ENCODE measurements around the gene PLSCR1.

PLSCR1 gene

DNA sequence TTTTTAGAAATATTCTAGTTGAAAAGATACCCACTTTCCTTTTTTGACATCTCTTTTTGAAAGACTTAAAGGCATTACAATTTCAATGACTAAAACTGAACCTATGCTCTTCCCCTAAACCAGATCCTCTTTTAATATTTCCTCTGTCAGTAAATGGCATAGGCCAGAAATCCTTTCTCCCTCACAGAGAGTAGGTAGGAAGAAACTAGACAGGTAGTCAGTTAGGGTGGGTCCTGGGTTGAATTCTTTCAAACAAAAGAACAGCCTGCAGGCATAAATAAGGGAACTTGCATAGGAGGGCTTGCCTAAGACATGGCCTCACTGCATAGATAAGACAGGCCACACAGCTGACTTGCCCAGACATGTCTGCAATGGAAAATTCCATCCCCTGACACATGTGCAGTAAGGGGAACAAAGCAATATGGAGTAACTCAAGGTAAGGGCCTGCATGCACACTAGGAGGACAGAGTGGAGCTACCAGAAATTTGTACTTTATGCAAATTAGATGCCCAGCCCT, 37.6 kb upstream of the PLSCR1 start:
- CTCF ChIA-PET = interaction anchor here (1.0 to 4.0 kb wide), 8 partner anchors 8 to 393 kb away, joined by 3 to 45 read pairs (median 8); no protein-coding TSS in a partner anchor
- DNase-seq (ENCODE audit: low read depth, low spot score) = no peak
- POLR2A ChIA-PET = no interaction called here
- TF ChIP-seq, protein P1, sequence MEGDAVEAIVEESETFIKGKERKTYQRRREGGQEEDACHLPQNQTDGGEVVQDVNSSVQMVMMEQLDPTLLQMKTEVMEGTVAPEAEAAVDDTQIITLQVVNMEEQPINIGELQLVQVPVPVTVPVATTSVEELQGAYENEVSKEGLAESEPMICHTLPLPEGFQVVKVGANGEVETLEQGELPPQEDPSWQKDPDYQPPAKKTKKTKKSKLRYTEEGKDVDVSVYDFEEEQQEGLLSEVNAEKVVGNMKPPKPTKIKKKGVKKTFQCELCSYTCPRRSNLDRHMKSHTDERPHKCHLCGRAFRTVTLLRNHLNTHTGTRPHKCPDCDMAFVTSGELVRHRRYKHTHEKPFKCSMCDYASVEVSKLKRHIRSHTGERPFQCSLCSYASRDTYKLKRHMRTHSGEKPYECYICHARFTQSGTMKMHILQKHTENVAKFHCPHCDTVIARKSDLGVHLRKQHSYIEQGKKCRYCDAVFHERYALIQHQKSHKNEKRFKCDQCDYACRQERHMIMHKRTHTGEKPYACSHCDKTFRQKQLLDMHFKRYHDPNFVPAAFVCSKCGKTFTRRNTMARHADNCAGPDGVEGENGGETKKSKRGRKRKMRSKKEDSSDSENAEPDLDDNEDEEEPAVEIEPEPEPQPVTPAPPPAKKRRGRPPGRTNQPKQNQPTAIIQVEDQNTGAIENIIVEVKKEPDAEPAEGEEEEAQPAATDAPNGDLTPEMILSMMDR (IDR thresholded peaks at IDR 0.05; ENCODE audit: insufficient read depth, low read length, missing control alignments) = no peak
- no peak overlapping the region for H3K4me3 ChIP-seq (ENCODE audit: low read depth, low read length)

DNA sequence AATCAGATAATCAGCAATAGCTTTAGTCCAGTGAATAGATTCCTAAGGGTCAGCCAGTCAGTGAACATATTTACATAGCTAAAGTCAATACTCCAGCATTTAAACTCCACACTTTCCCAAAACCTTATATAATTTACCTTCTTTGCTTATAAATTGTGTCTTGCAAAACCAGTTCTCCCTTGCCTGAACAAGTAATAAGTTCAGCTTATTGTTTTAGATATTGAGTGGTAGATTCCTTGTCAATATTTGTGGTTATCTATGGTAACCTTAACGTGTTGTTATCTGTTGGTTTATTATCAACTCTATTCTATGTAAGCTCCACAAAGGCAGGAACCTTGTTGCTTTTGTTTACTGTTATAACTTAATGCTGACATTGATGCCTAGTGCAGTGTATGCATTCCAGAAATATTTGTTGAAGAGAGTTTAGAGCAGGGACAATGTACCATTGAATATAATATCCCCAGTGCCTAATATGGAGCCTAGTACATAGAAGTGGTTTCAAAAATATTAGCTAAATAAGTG, 36.7 kb upstream of the PLSCR1 start:
- CTCF ChIA-PET = interaction anchor here (0.7 to 4.0 kb wide), 11 partner anchors 9 to 392 kb away, joined by 3 to 45 read pairs (median 7); no protein-coding TSS in a partner anchor
- no peak overlapping the region for H3K4me3 ChIP-seq (ENCODE audit: low read depth, low read length)
- POLR2A ChIA-PET = no interaction called here
- TF ChIP-seq, protein P1 (IDR thresholded peaks at IDR 0.05; ENCODE audit: insufficient read depth, low read length, missing control alignments) = no peak
- DNase-seq (ENCODE audit: low read depth, low spot score) = no peak

DNA sequence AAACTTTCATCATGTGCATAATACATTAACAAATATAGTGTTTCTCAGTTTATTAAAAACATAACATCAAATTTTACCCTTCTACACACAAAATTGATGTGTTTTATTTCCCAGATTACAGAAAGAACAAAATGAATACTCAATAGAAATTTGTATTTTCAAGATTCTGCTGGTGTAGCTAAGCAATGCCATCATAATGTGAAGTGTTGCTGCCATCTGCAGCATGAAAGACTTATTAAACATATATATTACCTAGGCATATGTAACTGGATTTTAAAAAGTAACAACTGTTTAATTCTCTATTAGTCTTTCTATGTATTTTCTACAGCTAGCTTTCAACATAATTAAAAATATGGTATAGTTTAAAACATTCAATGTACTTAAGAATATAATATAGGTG, 33.3 kb upstream of the PLSCR1 start:
- DNase-seq (ENCODE audit: low read depth, low spot score) = no peak
- CTCF ChIA-PET = interaction anchor here (0.7 to 2.5 kb wide), 21 partner anchors 10 to 513 kb away, joined by 3 to 45 read pairs (median 5); partner anchors contain the start of gene PLSCR1
- POLR2A ChIA-PET = interaction anchor here (0.6 kb wide), 1 partner anchor 33 kb away, joined by 3 read pairs; the partner anchor contains the start of gene PLSCR1
- TF ChIP-seq, protein P1 (IDR thresholded peaks at IDR 0.05; ENCODE audit: insufficient read depth, low read length, missing control alignments) = no peak
- no peak overlapping the region for H3K4me3 ChIP-seq (ENCODE audit: low read depth, low read length)

DNA sequence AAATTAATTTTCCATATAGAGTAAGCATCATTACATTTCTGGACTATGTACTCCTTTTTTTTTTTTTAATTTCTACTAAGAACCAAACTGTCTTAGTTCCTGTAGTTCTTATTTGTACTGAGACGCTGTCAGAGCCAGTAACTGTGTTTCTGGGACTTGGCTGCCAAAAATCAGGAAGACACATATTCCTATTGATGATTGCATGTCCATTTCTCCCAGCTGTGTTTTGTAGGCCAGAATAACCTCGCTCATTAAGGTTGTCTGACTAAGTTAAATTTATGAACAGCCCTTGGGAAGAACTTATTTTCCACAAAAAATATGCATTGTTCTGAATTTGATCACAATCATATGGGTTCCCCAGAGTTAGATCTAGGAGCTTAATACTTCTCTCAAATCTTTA, 31.2 kb upstream of the PLSCR1 start:
- no peak overlapping the region for H3K4me3 ChIP-seq (ENCODE audit: low read depth, low read length)
- ChIA-PET POLR2A (no interaction called here), CTCF (interaction anchor here (0.9 to 2.8 kb wide), 7 partner anchors 14 to 387 kb away, joined by 3 to 24 read pairs (median 5); no protein-coding TSS in a partner anchor)
- TF ChIP-seq, protein P1 (IDR thresholded peaks at IDR 0.05; ENCODE audit: insufficient read depth, low read length, missing control alignments) = no peak
- no peak for DNase-seq (ENCODE audit: low read depth, low spot score)

DNA sequence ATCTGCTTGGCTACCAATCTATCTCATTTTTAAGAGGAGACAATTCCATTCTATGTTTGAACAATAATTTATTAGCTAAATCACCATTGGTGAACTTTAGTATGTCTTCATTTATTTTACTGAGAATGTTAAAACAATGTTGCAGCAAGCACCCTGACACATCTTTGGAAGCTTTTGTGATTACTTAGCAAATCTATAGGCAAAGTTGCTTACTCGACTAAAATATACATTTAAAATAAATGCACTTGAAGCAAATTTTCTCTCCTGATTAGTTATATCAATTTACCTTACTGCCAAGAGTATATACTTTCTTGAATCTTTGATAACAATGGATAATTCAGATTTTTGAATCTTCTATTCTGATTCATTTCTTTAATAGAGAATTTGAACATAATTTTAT, 29.8 kb upstream of the PLSCR1 start:
- TF ChIP-seq, protein P1 (IDR thresholded peaks at IDR 0.05; ENCODE audit: insufficient read depth, low read length, missing control alignments) = no peak
- DNase-seq (ENCODE audit: low read depth, low spot score) = no peak
- no peak overlapping the region for H3K4me3 ChIP-seq (ENCODE audit: low read depth, low read length)
- ChIA-PET CTCF (interaction anchor here (1.0 to 2.8 kb wide), 7 partner anchors 9 to 385 kb away, joined by 3 to 24 read pairs (median 3); no protein-coding TSS in a partner anchor), POLR2A (no interaction called here)

DNA sequence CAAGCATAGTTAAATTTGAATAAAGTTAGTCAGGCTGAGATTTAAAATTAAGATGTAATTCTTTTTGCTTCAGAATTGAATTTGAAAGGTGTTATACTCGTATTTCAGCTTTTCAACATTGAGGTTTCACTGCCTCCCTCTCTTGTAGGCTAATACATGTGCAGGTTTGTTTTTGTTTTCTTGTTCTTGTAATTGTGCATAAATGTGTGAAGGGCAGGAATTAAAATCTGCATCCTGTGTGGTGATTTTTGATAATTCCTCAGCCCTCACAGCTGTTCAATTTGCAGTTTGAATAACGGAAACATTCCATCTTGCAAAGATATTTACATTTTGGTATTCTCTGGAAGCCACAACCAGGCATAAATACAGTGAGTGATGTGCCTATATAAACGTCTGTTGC, 24.9 kb upstream of the PLSCR1 start:
- no peak for DNase-seq (ENCODE audit: low read depth, low spot score)
- POLR2A ChIA-PET = no interaction called here
- CTCF ChIA-PET = interaction anchor here (1.6 kb wide), 1 partner anchor 381 kb away, joined by 5 read pairs; no protein-coding TSS in a partner anchor
- TF ChIP-seq, protein P1 (IDR thresholded peaks at IDR 0.05; ENCODE audit: insufficient read depth, low read length, missing control alignments) = no peak
- no peak overlapping the region for H3K4me3 ChIP-seq (ENCODE audit: low read depth, low read length)

Measured in AG04449 (cell line).